A549 (cell line): ENCODE data around the gene ARHGEF3. TPM values are rescaled to one million over a fixed set of nuclear protein-coding genes. Genes with fewer than 3 reads are reported as not detected.

Experiments used
- ATAC-seq, 2 experiments: fragments of 200-7000 bp in 1 of 2; fragments of >200 bp in 1 of 2; cut with Nextera tagmentation in 1 of 2; cut with Tn5 transposase in 1 of 2; 3 replicates each; pipeline versions ENCODE4 v1.8.0 to v1.9.1; 2018 to 2020; ENCODE audit warnings: mild to moderate bottlenecking in 1 of 2, moderate library complexity in 1 of 2
- CTCF ChIA-PET: fragments of 300-600 bp; sonication (Branson Sonifier 250); formaldehyde crosslinking; extraction: SDS; loops from one replicate; lab custom pipeline; 2021; ENCODE audit warnings: antibody characterized with exemption, inconsistent platforms; lab: Yijun Ruan, JAX
- POLR2A ChIA-PET: fragments of 350-600 bp; formaldehyde crosslinking; extraction: SDS; loops from one replicate; lab custom pipeline; 2021; ENCODE audit warnings: antibody characterized with exemption, inconsistent platforms; lab: Yijun Ruan, JAX
- DNase-seq, 2 experiments: peaks; one replicate each; pipeline versions ENCODE4 v3.0.0 to v3.0.0-alpha.2; 2011 to 2016; ENCODE audit warnings: low read depth in 1 of 2, low spot score in 1 of 2
- FAIRE-seq: peaks from 2 replicates; lab custom pipeline; 2011; peaks lifted over from hg19 to GRCh38; lab: Jason Lieb, UNC
- H3K27ac ChIP-seq, 2 experiments: fragments of >200 bp; sonication (Bioruptor Twin); formaldehyde crosslinking; 3 replicates each; pipeline ENCODE4 v1.5.1; 2016 to 2017
- H3K4me1 ChIP-seq: fragments of >200 bp; sonication (Bioruptor Twin); formaldehyde crosslinking; 3 replicates; pipeline ENCODE4 v1.6.1; 2016
- H3K4me2 ChIP-seq: fragments of >200 bp; sonication (Bioruptor Twin); formaldehyde crosslinking; 3 replicates; pipeline ENCODE4 v1.6.1; 2016
- H3K4me3 ChIP-seq: fragments of >200 bp; sonication (Bioruptor Twin); formaldehyde crosslinking; 3 replicates; pipeline ENCODE4 v1.5.1; 2016
- H3K9me3 ChIP-seq: fragments of >200 bp; sonication (Bioruptor Twin); formaldehyde crosslinking; 3 replicates; pipeline ENCODE4 v1.6.1; 2016
- CBX2 ChIP-seq: fragments of 200-600 bp; sonication (generic); IDR thresholded peaks from 2 replicates; pipeline ENCODE4 v1.6.1; 2016; ENCODE audit warnings: low read depth, mild to moderate bottlenecking, borderline replicate concordance
- CHD4 ChIP-seq: fragments of 200-600 bp; sonication (generic); IDR thresholded peaks from 2 replicates; pipeline ENCODE4 v1.6.1; 2016; ENCODE audit warnings: antibody characterized with exemption, mild to moderate bottlenecking, borderline replicate concordance
- EP300 ChIP-seq, 2 experiments: fragments of >200 bp; sonication (Bioruptor Twin); formaldehyde crosslinking; IDR thresholded peaks; 2 replicates in 1 of 2; 3 replicates in 1 of 2; pipeline ENCODE4 v1.6.1; 2016 to 2017
- ESRRA ChIP-seq: fragments of 150-350 bp; IDR thresholded peaks from 2 replicates; pipeline ENCODE4 v1.6.1; 2014; ENCODE audit warnings: mild to moderate bottlenecking, low read length, borderline replicate concordance
- FOSL2 ChIP-seq, 2 experiments: fragments of 450-650 bp in 1 of 2; fragments of >200 bp in 1 of 2; sonication (Bioruptor Twin) in 1 of 2; formaldehyde crosslinking; IDR thresholded peaks; 2 replicates each; pipeline versions ENCODE4 v1.5.0 to v1.6.1; 2016 to 2020; ENCODE audit warnings: mild to moderate bottlenecking in 1 of 2, moderate library complexity in 1 of 2
- HOXB13 ChIP-seq: fragments of 250-450 bp; sonication (Bioruptor Pico); IDR thresholded peaks from 2 replicates; pipeline ENCODE4 v1.5.0; 2020; ENCODE audit warnings: low read depth, mild to moderate bottlenecking, moderate library complexity
- HOXB5 ChIP-seq: fragments of 250-450 bp; sonication (Bioruptor Pico); IDR thresholded peaks from 2 replicates; pipeline ENCODE4 v1.5.0; 2020; ENCODE audit warnings: mild to moderate bottlenecking, moderate library complexity
- KDM1A ChIP-seq: fragments of 200-600 bp; sonication (generic); IDR thresholded peaks from 2 replicates; pipeline ENCODE4 v1.6.1; 2016; ENCODE audit warnings: low read depth, mild to moderate bottlenecking
- MYC ChIP-seq: IDR thresholded peaks from 2 replicates; pipeline ENCODE4 v1.6.1; 2012; ENCODE audit warnings: mild to moderate bottlenecking, inconsistent platforms, low read length, improper control_type of control experiment, borderline replicate concordance
- RAD21 ChIP-seq, 2 experiments: fragments of >200 bp in 1 of 2; sonication (Bioruptor Twin) in 1 of 2; formaldehyde crosslinking in 1 of 2; IDR thresholded peaks in 1 of 2; conservative IDR thresholded peaks in 1 of 2; 2 replicates in 1 of 2; 3 replicates in 1 of 2; pipeline ENCODE4 v1.6.1; 2012 to 2018; ENCODE audit warnings: inconsistent platforms in 1 of 2
- RFX5 ChIP-seq: fragments of 450-650 bp; IDR thresholded peaks from 2 replicates; pipeline ENCODE4 v1.7.1; 2014; ENCODE audit warnings: antibody characterized with exemption, mild to moderate bottlenecking, moderate library complexity
- RNF2 ChIP-seq: fragments of 200-600 bp; sonication (generic); IDR thresholded peaks from 2 replicates; pipeline ENCODE4 v1.6.1; 2016; ENCODE audit warnings: low read depth, mild to moderate bottlenecking, antibody characterized with exemption, moderate library complexity, borderline replicate concordance
- WGBS: methylation state at CpG from one replicate; pipeline ENCODE4 v1.1.6; 2017; ENCODE audit errors: missing lambda C conversion rate; 5-methylcytosine and 5-hydroxymethylcytosine counted together
- polyA plus RNA-seq, 4 experiments: library from polyadenylated mRNA; depleted of rRNA in 3 of 4; stranded (reverse); fragments of >200 nt; fragmentation: RNase III in 1 of 4; extraction: RNeasy Plus Mini Kit Qiagen cat#74134 plus additional on column Dnase treatment in 1 of 4; gene quantifications; 2 replicates in 3 of 4; 3 replicates in 1 of 4; pipeline ENCODE4 v1.2.3, GENCODE V29; 2011 to 2017
- TF ChIP-seq, protein P1 (sequence below): IDR thresholded peaks from 2 replicates; pipeline ENCODE4 v1.6.1; 2012
- TF ChIP-seq, protein P2 (sequence below): IDR thresholded peaks from 2 replicates; pipeline ENCODE4 v1.6.1; 2012
- TF ChIP-seq, protein P3 (sequence below): fragments of 450-650 bp; IDR thresholded peaks from 2 replicates; pipeline ENCODE4 v1.6.1; 2014; ENCODE audit warnings: antibody characterized with exemption
- TF ChIP-seq, protein P4 (sequence below): fragments of >200 bp; sonication (Bioruptor Twin); formaldehyde crosslinking; IDR thresholded peaks from 2 replicates; pipeline ENCODE4 v1.6.1; 2016
- TF ChIP-seq, protein P5 (sequence below): fragments of 250-450 bp; sonication (Bioruptor Pico); IDR thresholded peaks from 2 replicates; pipeline ENCODE4 v1.5.0; 2020; ENCODE audit warnings: low read depth, mild to moderate bottlenecking, moderate library complexity
- TF ChIP-seq, protein P6 (sequence below): fragments of >200 bp; sonication (Bioruptor Twin); formaldehyde crosslinking; IDR thresholded peaks from 3 replicates; pipeline ENCODE4 v1.5.1; 2016
- TF ChIP-seq, protein P7 (sequence below): fragments of 200-600 bp; sonication (generic); IDR thresholded peaks from 2 replicates; pipeline ENCODE4 v1.6.1; 2016; ENCODE audit warnings: antibody characterized with exemption, mild to moderate bottlenecking, moderate library complexity

ARHGEF3 gene
- polyA plus RNA-seq, 2 of the 4 experiments (the other 2 are of a cell fraction): 7.3 to 10.6 TPM

DNA sequence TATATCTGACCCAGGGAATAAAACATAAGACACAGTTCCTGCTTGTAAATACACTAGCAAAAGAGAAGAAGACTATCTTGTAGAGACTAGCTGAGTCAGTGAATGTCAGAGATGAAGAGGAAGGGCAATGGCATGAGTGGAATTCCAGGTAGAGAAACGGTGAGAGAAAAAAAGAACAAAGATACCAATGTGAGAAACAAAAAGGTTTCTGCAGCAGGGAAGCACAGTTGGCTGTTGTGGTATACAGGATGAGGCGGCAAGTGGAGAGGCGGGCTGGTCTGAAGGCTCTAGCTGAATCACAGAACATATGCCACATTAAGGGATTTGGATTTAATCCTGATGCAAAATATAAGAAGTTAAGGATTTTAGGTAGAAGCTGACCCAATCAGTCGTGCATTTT is 101.6 kb downstream of the ARHGEF3 start:
- Histone ChIP-seq H3K4me2 (no peak overlapping the region), H3K9me3 (no peaks in the 10 kb centered on the region), H3K4me3 (no peak overlapping the region), H3K4me1 (no peaks in the 10 kb centered on the region), H3K27ac (no peak overlapping the region)
- ChIA-PET CTCF (interaction anchor here (0.7 to 8.4 kb wide), 3 partner anchors 99 to 854 kb away, joined by 4 to 184 read pairs (median 86); partner anchors contain the start of gene ARHGEF3), POLR2A (no interaction called here)
- DNase-seq (no peak), ATAC-seq (no peak), FAIRE-seq (no peak)
- TF ChIP-seq, protein P1, sequence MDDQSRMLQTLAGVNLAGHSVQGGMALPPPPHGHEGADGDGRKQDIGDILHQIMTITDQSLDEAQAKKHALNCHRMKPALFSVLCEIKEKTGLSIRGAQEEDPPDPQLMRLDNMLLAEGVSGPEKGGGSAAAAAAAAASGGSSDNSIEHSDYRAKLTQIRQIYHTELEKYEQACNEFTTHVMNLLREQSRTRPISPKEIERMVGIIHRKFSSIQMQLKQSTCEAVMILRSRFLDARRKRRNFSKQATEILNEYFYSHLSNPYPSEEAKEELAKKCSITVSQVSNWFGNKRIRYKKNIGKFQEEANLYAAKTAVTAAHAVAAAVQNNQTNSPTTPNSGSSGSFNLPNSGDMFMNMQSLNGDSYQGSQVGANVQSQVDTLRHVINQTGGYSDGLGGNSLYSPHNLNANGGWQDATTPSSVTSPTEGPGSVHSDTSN: no peak
- TF ChIP-seq, protein P2, sequence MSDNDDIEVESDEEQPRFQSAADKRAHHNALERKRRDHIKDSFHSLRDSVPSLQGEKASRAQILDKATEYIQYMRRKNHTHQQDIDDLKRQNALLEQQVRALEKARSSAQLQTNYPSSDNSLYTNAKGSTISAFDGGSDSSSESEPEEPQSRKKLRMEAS: no peak
- TF ChIP-seq RFX5 (no peak), RAD21 (conservative IDR thresholded peaks at IDR 0.05 in 1 of 2, IDR thresholded peaks at IDR 0.05 in 1 of 2) (no peak), CHD4 (no peak)
- TF ChIP-seq, protein P3, sequence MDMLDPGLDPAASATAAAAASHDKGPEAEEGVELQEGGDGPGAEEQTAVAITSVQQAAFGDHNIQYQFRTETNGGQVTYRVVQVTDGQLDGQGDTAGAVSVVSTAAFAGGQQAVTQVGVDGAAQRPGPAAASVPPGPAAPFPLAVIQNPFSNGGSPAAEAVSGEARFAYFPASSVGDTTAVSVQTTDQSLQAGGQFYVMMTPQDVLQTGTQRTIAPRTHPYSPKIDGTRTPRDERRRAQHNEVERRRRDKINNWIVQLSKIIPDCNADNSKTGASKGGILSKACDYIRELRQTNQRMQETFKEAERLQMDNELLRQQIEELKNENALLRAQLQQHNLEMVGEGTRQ: no peak
- WGBS: 52% methylated on average over 4 of the region's 4 CpGs

DNA sequence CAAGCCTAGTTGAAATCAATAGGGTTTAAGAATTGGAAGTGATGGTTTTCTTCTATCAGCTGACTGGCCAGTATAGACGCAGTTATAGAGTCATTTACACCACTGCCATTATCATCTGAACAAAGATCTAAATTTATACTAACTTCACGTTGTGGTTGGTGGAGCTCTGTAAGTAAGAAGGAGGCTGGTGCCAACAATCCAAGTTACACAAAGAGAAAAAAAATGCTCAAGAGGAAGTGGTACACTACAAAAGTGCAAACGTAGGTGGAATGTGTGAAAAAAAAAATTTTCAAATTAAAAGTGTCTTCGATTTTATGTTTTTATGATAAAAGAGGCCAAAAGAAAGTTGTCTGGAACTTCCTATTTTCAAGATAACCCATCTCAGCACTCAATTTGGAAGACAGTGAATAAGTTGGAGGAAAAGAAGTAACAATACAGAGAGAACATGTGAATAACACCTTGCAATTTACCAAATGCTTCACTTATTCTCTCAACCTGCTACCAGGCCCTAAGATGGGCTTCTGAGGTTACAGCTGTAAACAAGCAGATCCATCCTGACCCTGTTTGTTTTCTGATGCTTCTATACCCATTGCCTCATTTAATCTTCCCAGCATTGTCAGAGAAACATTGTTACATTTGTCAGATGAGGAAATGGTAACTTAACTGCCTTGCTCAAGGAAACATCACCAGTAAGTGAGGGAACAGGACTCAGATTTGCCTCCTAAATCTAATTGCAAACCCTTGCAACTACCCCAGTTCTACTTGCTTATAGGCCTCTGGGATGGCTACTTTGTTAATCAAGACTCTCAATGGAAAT is 106.7 kb downstream of the ARHGEF3 start:
- DNase-seq: no peak
- WGBS: 53% methylated on average over 4 of the region's 4 CpGs

More for the DNA sequence above, 106.7 kb downstream of the ARHGEF3 start:
- FAIRE-seq (no peak), ATAC-seq (no peak)
- Histone ChIP-seq H3K4me3 (no peak overlapping the region), H3K4me1 (peaks cover 7% of the 10 kb centered on the region), H3K4me2 (no peak overlapping the region), H3K27ac (no peak overlapping the region), H3K9me3 (no peaks in the 10 kb centered on the region)
- POLR2A ChIA-PET: no interaction called here
- CTCF ChIA-PET: interaction anchor here (0.6 to 2.5 kb wide), 4 partner anchors 9 to 294 kb away, joined by 3 to 16 read pairs (median 6); no protein-coding TSS in a partner anchor
- TF ChIP-seq KDM1A (no peak), RFX5 (no peak), CBX2 (no peak), EP300 (IDR thresholded peaks at IDR 0.05) (no peak), FOSL2 (IDR thresholded peaks at IDR 0.05) (no peak), FOSL2 (CRISPR knock-in tag; IDR thresholded peaks at IDR 0.05) (no peak), ESRRA (no peak), HOXB5 (no peak), MYC (no peak), HOXB13 (CRISPR knock-in tag) (no peak), RNF2 (no peak)
- TF ChIP-seq, protein P4, sequence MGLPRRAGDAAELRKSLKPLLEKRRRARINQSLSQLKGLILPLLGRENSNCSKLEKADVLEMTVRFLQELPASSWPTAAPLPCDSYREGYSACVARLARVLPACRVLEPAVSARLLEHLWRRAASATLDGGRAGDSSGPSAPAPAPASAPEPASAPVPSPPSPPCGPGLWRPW: no peak
- TF ChIP-seq, protein P5, sequence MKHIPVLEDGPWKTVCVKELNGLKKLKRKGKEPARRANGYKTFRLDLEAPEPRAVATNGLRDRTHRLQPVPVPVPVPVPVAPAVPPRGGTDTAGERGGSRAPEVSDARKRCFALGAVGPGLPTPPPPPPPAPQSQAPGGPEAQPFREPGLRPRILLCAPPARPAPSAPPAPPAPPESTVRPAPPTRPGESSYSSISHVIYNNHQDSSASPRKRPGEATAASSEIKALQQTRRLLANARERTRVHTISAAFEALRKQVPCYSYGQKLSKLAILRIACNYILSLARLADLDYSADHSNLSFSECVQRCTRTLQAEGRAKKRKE (CRISPR knock-in tag): no peak
- TF ChIP-seq, protein P6, sequence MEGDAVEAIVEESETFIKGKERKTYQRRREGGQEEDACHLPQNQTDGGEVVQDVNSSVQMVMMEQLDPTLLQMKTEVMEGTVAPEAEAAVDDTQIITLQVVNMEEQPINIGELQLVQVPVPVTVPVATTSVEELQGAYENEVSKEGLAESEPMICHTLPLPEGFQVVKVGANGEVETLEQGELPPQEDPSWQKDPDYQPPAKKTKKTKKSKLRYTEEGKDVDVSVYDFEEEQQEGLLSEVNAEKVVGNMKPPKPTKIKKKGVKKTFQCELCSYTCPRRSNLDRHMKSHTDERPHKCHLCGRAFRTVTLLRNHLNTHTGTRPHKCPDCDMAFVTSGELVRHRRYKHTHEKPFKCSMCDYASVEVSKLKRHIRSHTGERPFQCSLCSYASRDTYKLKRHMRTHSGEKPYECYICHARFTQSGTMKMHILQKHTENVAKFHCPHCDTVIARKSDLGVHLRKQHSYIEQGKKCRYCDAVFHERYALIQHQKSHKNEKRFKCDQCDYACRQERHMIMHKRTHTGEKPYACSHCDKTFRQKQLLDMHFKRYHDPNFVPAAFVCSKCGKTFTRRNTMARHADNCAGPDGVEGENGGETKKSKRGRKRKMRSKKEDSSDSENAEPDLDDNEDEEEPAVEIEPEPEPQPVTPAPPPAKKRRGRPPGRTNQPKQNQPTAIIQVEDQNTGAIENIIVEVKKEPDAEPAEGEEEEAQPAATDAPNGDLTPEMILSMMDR: no peak
- TF ChIP-seq, protein P7, sequence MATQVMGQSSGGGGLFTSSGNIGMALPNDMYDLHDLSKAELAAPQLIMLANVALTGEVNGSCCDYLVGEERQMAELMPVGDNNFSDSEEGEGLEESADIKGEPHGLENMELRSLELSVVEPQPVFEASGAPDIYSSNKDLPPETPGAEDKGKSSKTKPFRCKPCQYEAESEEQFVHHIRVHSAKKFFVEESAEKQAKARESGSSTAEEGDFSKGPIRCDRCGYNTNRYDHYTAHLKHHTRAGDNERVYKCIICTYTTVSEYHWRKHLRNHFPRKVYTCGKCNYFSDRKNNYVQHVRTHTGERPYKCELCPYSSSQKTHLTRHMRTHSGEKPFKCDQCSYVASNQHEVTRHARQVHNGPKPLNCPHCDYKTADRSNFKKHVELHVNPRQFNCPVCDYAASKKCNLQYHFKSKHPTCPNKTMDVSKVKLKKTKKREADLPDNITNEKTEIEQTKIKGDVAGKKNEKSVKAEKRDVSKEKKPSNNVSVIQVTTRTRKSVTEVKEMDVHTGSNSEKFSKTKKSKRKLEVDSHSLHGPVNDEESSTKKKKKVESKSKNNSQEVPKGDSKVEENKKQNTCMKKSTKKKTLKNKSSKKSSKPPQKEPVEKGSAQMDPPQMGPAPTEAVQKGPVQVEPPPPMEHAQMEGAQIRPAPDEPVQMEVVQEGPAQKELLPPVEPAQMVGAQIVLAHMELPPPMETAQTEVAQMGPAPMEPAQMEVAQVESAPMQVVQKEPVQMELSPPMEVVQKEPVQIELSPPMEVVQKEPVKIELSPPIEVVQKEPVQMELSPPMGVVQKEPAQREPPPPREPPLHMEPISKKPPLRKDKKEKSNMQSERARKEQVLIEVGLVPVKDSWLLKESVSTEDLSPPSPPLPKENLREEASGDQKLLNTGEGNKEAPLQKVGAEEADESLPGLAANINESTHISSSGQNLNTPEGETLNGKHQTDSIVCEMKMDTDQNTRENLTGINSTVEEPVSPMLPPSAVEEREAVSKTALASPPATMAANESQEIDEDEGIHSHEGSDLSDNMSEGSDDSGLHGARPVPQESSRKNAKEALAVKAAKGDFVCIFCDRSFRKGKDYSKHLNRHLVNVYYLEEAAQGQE: no peak
- TF ChIP-seq, all 56 proteins: peak for 0
